K562 (cell line): ENCODE results near the gene RNF150. TPM values are rescaled to one million over a fixed set of nuclear protein-coding genes. Genes with fewer than 3 reads are reported as not detected.

Experiments
- ATAC-seq: fragments of 200-7000 bp; cut with Tn5 transposase; 3 replicates; pipeline ENCODE4 v1.9.1; 2020; ENCODE audit warnings: moderate library complexity
- BruUV-seq: library from RNA; stranded (reverse); fragments of 400-500 nt; replicated peaks from 2 replicates; lab custom pipeline; 2021; lab: Mats Ljungman, UMichigan
- CTCF ChIA-PET: fragments of 300-600 bp; formaldehyde crosslinking; extraction: SDS; loops from one replicate; lab custom pipeline; 2021; ENCODE audit warnings: low intra/inter-chr PET ratio; lab: Yijun Ruan, JAX
- POLR2A ChIA-PET: fragments of 300-600, 350-650 bp; sonication (Branson Sonifier 250); formaldehyde crosslinking; extraction: SDS; loops from one replicate; lab custom pipeline; 2021; ENCODE audit warnings: antibody characterized with exemption, inconsistent platforms; lab: Yijun Ruan, JAX
- DNase-seq, 4 experiments: peaks; one replicate each; pipeline versions ENCODE4 v3.0.0 to v3.0.0-alpha.2; 2011 to 2018; ENCODE audit warnings: low spot score in 3 of 4, mixed read lengths in 3 of 4; ENCODE audit errors: extremely low read depth in 1 of 4
- FAIRE-seq: peaks from 2 replicates; lab custom pipeline; 2011; peaks lifted over from hg19 to GRCh38; lab: Jason Lieb, UNC
- H2AFZ ChIP-seq: 2 replicates; pipeline ENCODE4 v1.6.0; 2011; ENCODE audit warnings: low read depth, low read length, control low read depth, inconsistent platforms
- H3K27ac ChIP-seq: fragments of 200-600 bp; 3 replicates; pipeline ENCODE4 v1.8.0; 2011; ENCODE audit warnings: low read depth, mild to moderate bottlenecking, control low read depth, inconsistent platforms, low read length, moderate library complexity, mixed read lengths; ENCODE audit errors: extremely low read depth
- H3K27me3 ChIP-seq, 2 experiments: fragments of 300-600 bp in 1 of 2; 2 replicates in 1 of 2; 3 replicates in 1 of 2; pipeline versions ENCODE4 v1.6.0 to v1.8.0; 2011; ENCODE audit warnings: inconsistent platforms in 2 of 2, low read length in 2 of 2, mild to moderate bottlenecking in 1 of 2, mixed read lengths in 1 of 2, moderate library complexity in 1 of 2; ENCODE audit not compliant: control insufficient read depth in 2 of 2, insufficient read depth in 2 of 2
- H3K36me3 ChIP-seq: fragments of 300-600 bp; 3 replicates; pipeline ENCODE4 v1.8.0; 2011; ENCODE audit warnings: mild to moderate bottlenecking, low read length, inconsistent platforms; ENCODE audit not compliant: control insufficient read depth, insufficient read depth
- H3K4me1 ChIP-seq, 2 experiments: fragments of 200-600 bp in 1 of 2; replicated peaks in 1 of 2; 2 replicates in 1 of 2; 3 replicates in 1 of 2; pipeline versions ENCODE4 v1.5.1 to v1.8.0; 2011; ENCODE audit warnings: inconsistent platforms in 2 of 2, low read length in 2 of 2, mild to moderate bottlenecking in 1 of 2, mixed read lengths in 1 of 2, moderate library complexity in 1 of 2; ENCODE audit not compliant: control insufficient read depth in 2 of 2, insufficient read depth in 2 of 2
- H3K4me2 ChIP-seq: 2 replicates; pipeline ENCODE4 v1.6.1; 2011; ENCODE audit warnings: low read length, control low read depth, inconsistent platforms, mixed read lengths; ENCODE audit not compliant: insufficient read depth
- H3K4me3 ChIP-seq: fragments of 200-600 bp; sonication (generic), shearing (Covaris generic); 2 replicates; pipeline ENCODE4 v1.5.1; 2016; ENCODE audit warnings: control low read depth, inconsistent platforms
- H3K79me2 ChIP-seq: fragments of 200-600 bp; 3 replicates; pipeline ENCODE4 v1.8.0; 2011; ENCODE audit warnings: low read length, inconsistent platforms; ENCODE audit not compliant: control insufficient read depth, insufficient read depth
- H3K9ac ChIP-seq, 2 experiments: 2 replicates each; pipeline versions ENCODE4 v1.6.0 to v1.6.1; 2011; ENCODE audit warnings: low read depth in 2 of 2, low read length in 2 of 2, control low read depth in 1 of 2, inconsistent platforms in 1 of 2, mild to moderate bottlenecking in 1 of 2, mixed read lengths in 1 of 2; ENCODE audit not compliant: insufficient read depth in 1 of 2
- H3K9me1 ChIP-seq: one replicate; pipeline ENCODE4 v1.6.0; 2011; ENCODE audit warnings: inconsistent platforms, mild to moderate bottlenecking, low read length, moderate library complexity; ENCODE audit not compliant: control insufficient read depth, insufficient read depth
- H3K9me3 ChIP-seq: replicated peaks from 2 replicates; pipeline ENCODE4 v1.5.1; 2011; ENCODE audit warnings: low read depth, low read length, inconsistent platforms; ENCODE audit not compliant: control insufficient read depth, insufficient read depth
- H4K20me1 ChIP-seq: replicated peaks from 2 replicates; pipeline ENCODE4 v1.6.1; 2011; ENCODE audit warnings: low read length, inconsistent platforms, mixed read lengths; ENCODE audit not compliant: control insufficient read depth, insufficient read depth
- BRF2 ChIP-seq: IDR thresholded peaks from 3 replicates; pipeline ENCODE4 v1.6.1; 2011; ENCODE audit warnings: borderline replicate concordance, mild to moderate bottlenecking; ENCODE audit not compliant: insufficient read length, insufficient read depth
- COPS2 ChIP-seq: fragments of 450-650 bp; conservative IDR thresholded peaks from 2 replicates; pipeline ENCODE4 v1.6.1; 2016; ENCODE audit warnings: mild to moderate bottlenecking, moderate library complexity
- ERF ChIP-seq: fragments of 450-650 bp; formaldehyde crosslinking; IDR thresholded peaks from 2 replicates; pipeline ENCODE4 v1.4.0; 2020; ENCODE audit warnings: mild to moderate bottlenecking, mixed read lengths
- IRF9 ChIP-seq: fragments of 450-650 bp; IDR thresholded peaks from 2 replicates; pipeline ENCODE4 v1.6.1; 2016; ENCODE audit warnings: missing biosample characterization, missing genetic modification characterization
- NELFE ChIP-seq: IDR thresholded peaks from 2 replicates; pipeline ENCODE4 v1.6.1; 2011; ENCODE audit warnings: mild to moderate bottlenecking; ENCODE audit not compliant: insufficient read depth, insufficient read length
- PTRF ChIP-seq: fragments of 450-650 bp; IDR thresholded peaks from 2 replicates; pipeline ENCODE4 v1.6.1; 2016; ENCODE audit warnings: mild to moderate bottlenecking, missing genetic modification characterization, missing compliant biosample characterization
- RFX5 ChIP-seq: IDR thresholded peaks from 2 replicates; pipeline ENCODE4 v1.6.1; 2011; ENCODE audit warnings: low read depth, mild to moderate bottlenecking, improper control_type of control experiment, low read length
- RREB1 ChIP-seq: fragments of 250-450 bp; sonication (Bioruptor Pico); IDR thresholded peaks from 2 replicates; pipeline ENCODE4 v1.4.0; 2020
- SAFB ChIP-seq: fragments of 200-400 bp; formaldehyde crosslinking; IDR thresholded peaks from 2 replicates; pipeline ENCODE4 v1.6.1; 2017; ENCODE audit warnings: low read depth, low read length, borderline replicate concordance
- SREBF2 ChIP-seq: sonication (generic); formaldehyde crosslinking; IDR thresholded peaks from 2 replicates; pipeline ENCODE4 v1.4.0; 2020; ENCODE audit warnings: mild to moderate bottlenecking, missing genetic modification reagents
- ZFPM2 ChIP-seq: fragments of 250-450 bp; sonication (Bioruptor Pico); IDR thresholded peaks from 2 replicates; pipeline ENCODE4 v1.5.1; 2022; ENCODE audit warnings: mild to moderate bottlenecking
- ZKSCAN8 ChIP-seq: fragments of 200-800 bp; sonication (Bioruptor generic); IDR thresholded peaks from 2 replicates; pipeline ENCODE4 v1.6.1; 2016; ENCODE audit warnings: missing genetic modification characterization, missing compliant biosample characterization
- ZNF184 ChIP-seq: sonication (generic); formaldehyde crosslinking; IDR thresholded peaks from 2 replicates; pipeline ENCODE4 v1.5.0; 2020; ENCODE audit warnings: missing genetic modification reagents
- ZNF3 ChIP-seq: fragments of 250-450 bp; sonication (Bioruptor Pico); IDR thresholded peaks from 2 replicates; pipeline ENCODE4 v1.5.0; 2021; ENCODE audit warnings: mild to moderate bottlenecking, moderate library complexity
- WGBS: fragments of 100-300 bp; shearing (Covaris generic); methylation state at CpG from one replicate; pipeline ENCODE4 v1.1.6; 2016; ENCODE audit warnings: low coverage, mixed read lengths; ENCODE audit not compliant: insufficient coverage; ENCODE audit errors: missing lambda C conversion rate; 5-methylcytosine and 5-hydroxymethylcytosine counted together
- in situ Hi-C: fragments of 300-500 bp; cut with MboI; formaldehyde crosslinking; loops from 4 replicates; pipeline ENCODE4 v1.15.0; 2018; ENCODE audit warnings: inconsistent platforms, mixed read lengths
- intact Hi-C: fragments of 100-400 bp; cut with micrococcal nuclease; formaldehyde crosslinking; loops from 2 replicates; pipeline ENCODE4 v1.14.2; 2022
- polyA plus RNA-seq, 8 experiments: library from polyadenylated mRNA; depleted of rRNA in 4 of 8; stranded (reverse) in 5 of 8; unstranded in 3 of 8; fragments of >200 nt; fragmentation: Nextera tagmentation in 2 of 8; fragmentation: Illumina TruSeq in 1 of 8; extraction: Ambion mirVana in 2 of 8; extraction: Trizol in 1 of 8; gene quantifications; 2 replicates each; pipeline versions ENCODE4 v1.2.1 to v1.2.3, GENCODE V29; 2011 to 2014; ENCODE audit warnings: inconsistent platforms in 1 of 8, missing spikeins in 1 of 8
- total RNA-seq, 7 experiments: library from RNA; depleted of rRNA in 6 of 7; stranded (reverse); fragments of >200 nt in 6 of 7; fragmentation: Illumina TruSeq in 2 of 7; extraction: Trizol in 2 of 7; gene quantifications; 2 replicates each; pipeline versions ENCODE4 v1.2.1 to v1.2.3, GENCODE V29; 2011 to 2021; ENCODE audit warnings: low replicate concordance in 1 of 7

RNF150 gene
- total and polyA plus RNA-seq, 9 of the 15 experiments (the other 6 are each of a cell fraction or from before 2014, with no cell fraction given) = 0.09 TPM; not detected in 8

- DNase-seq = no peak
- ChIA-PET POLR2A (no interaction called here), CTCF (no interaction called here)
- no peak for FAIRE-seq
- Histone ChIP-seq H3K9me3 (no peaks in the 10 kb centered on the region), H4K20me1 (no peaks in the 10 kb centered on the region), H3K4me3 (no peak overlapping the region), H3K4me2 (no peak overlapping the region), H3K36me3 (no peaks in the 10 kb centered on the region), H3K4me1 (no peaks in the 10 kb centered on the region), H3K27ac (no peak overlapping the region), H2AFZ (no peak overlapping the region), H3K9me1 (no peaks in the 10 kb centered on the region), H3K79me2 (no peaks in the 10 kb centered on the region), H3K27me3 (no peaks in the 10 kb centered on the region), H3K9ac (no peak overlapping the region)
- 0% methylated on average over 1 of the region's 1 CpG for WGBS
- no TSS peak for BruUV-seq
- no peak for ATAC-seq
- in situ Hi-C loops = no loop called here
- TF ChIP-seq PTRF (tag) = no peak
- TF ChIP-seq ZNF3 = no peak
- TF ChIP-seq SAFB = no peak
- no peak for TF ChIP-seq ZKSCAN8 (CRISPR knock-in tag)
- no peak for TF ChIP-seq IRF9 (tag)
- TF ChIP-seq COPS2 = no peak
- TF ChIP-seq BRF2 = no peak
- no peak for TF ChIP-seq SREBF2 (CRISPR knock-in tag)
- TF ChIP-seq NELFE = no peak
- no peak for TF ChIP-seq RFX5
- no peak for TF ChIP-seq ZNF184 (CRISPR knock-in tag)
- no peak for TF ChIP-seq ERF (CRISPR knock-in tag)
- no peak for TF ChIP-seq ZFPM2 (CRISPR knock-in tag)
- no peak for TF ChIP-seq RREB1
- intact Hi-C loops = no loop called here
Measured at GRCh38 chr4:140955641-140956040, 177.6 kb downstream of the RNF150 start.
